GM19023 (cell line): Measurements from ENCODE around the gene EPHA3.

Experiments
- ATAC-seq: cut with Tn5 transposase; IDR thresholded peaks from one replicate; pipeline ENCODE4 v1.9.1; 2021; ENCODE audit warnings: mild to moderate bottlenecking, moderate library complexity; ENCODE audit not compliant: unreplicated experiment

Gene EPHA3

GRCh38 chr3:89278302-89279025, 171.0 kb downstream of the EPHA3 start:
- no peak for ATAC-seq

- ATAC-seq, result no peak
These were observed 172.9 kb downstream of the EPHA3 start for GRCh38 chr3:89280301-89280700.

GRCh38 chr3:89280822-89281365, 173.5 kb downstream of the EPHA3 start:
- no peak for ATAC-seq

GRCh38 chr3:89287902-89288508, 180.6 kb downstream of the EPHA3 start:
- ATAC-seq, result no peak

GRCh38 chr3:89289574-89290190, 182.3 kb downstream of the EPHA3 start:
- no peak for ATAC-seq

GRCh38 chr3:89297199-89297598, 189.8 kb downstream of the EPHA3 start:
- no peak for ATAC-seq

- no peak for ATAC-seq
These were observed 193.1 kb downstream of the EPHA3 start for GRCh38 chr3:89300526-89300925.

GRCh38 chr3:89300981-89301380, 193.6 kb downstream of the EPHA3 start:
- no peak for ATAC-seq

- ATAC-seq, result no peak
These were observed 196.3 kb downstream of the EPHA3 start for GRCh38 chr3:89303701-89304100.

- ATAC-seq, result no peak
These were observed 199.1 kb downstream of the EPHA3 start for GRCh38 chr3:89306540-89306939.

- ATAC-seq, result no peak
These were observed 204.2 kb downstream of the EPHA3 start for GRCh38 chr3:89311581-89311980.

GRCh38 chr3:89312141-89312540, 204.7 kb downstream of the EPHA3 start:
- no peak for ATAC-seq

GRCh38 chr3:89314454-89315098, 207.2 kb downstream of the EPHA3 start:
- ATAC-seq, result no peak

- no peak for ATAC-seq
These were observed 208.5 kb downstream of the EPHA3 start for GRCh38 chr3:89315750-89316470.

GRCh38 chr3:89320186-89320585, 212.8 kb downstream of the EPHA3 start:
- no peak for ATAC-seq

- ATAC-seq, result no peak
These were observed 219.6 kb downstream of the EPHA3 start for GRCh38 chr3:89326997-89327396.

- no peak for ATAC-seq
These were observed 225.0 kb downstream of the EPHA3 start for GRCh38 chr3:89332386-89332785.

GRCh38 chr3:89332793-89333192, 225.4 kb downstream of the EPHA3 start:
- ATAC-seq, result no peak

GRCh38 chr3:89335693-89336092, 228.3 kb downstream of the EPHA3 start:
- no peak for ATAC-seq

- ATAC-seq, result no peak
These were observed 233.0 kb downstream of the EPHA3 start for GRCh38 chr3:89340408-89340807.

GRCh38 chr3:89344076-89344475, 236.7 kb downstream of the EPHA3 start:
- ATAC-seq, result no peak
